Measurements from ENCODE around the gene EXOSC7.

- TF ChIP-seq CTCF (IDR thresholded peaks at IDR 0.05) (peak; percentile 89), ZFX (IDR thresholded peaks at IDR 0.05; ENCODE audit: borderline replicate concordance) (no peak)
These were observed 16.8 kb downstream of the EXOSC7 start for GRCh38 chr3:44992555-44993470.
